NK-92 (cell line): ENCODE results near the gene CREB5.

ENCODE experiments used
- DNase-seq: peaks from one replicate; lab custom pipeline; 2025; ENCODE audit not compliant: unreplicated experiment; lab: John Stamatoyannopoulos, UW

The CREB5 gene

DNA sequence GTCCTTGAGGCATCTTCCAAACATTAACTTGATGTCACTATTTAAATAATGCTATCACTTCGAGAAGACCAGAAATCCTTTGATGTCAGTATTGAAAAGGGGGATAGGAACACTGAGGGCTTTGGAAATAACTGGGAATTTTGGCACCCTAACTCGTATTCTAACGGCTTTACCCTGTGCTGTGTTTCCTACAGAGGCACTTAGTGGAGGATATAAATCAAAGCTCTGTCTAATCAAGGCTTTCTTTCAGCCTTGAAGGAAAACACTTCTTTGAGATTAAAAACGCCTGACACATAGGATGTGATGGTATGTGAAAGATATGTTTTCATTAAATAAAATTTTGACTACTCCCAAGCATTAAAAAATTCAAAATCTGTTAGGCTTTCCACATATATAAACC, 62.3 kb downstream of the CREB5 start:
- DNase-seq: no peak

- DNase-seq: no peak
These were observed 64.7 kb downstream of the CREB5 start for GRCh38 chr7:28477041-28477442.

GRCh38 chr7:28478656-28479055, 66.3 kb downstream of the CREB5 start:
- no peak for DNase-seq

DNA sequence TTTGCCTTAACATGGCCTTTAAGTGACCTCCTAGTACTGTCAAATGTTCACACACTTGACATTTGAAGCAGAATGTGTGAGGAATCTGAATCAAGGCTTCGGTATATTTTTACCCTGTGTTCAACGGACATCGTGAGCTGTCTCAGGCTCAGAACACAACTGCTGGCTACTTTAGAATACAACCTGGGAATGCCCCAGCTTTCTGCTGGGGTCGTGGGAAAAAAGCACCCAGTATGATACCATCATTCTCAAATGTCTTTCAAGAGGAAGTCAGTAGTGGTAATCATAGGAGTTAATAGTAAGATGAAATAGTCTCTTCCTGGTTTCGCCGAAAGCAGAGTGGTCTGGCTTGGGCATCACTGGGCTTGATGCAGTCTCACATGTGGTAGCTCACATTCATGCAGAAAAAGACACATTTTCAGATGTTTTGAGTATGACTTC, 67.2 kb downstream of the CREB5 start:
- DNase-seq: no peak

- DNase-seq: no peak
These were observed 68.3 kb downstream of the CREB5 start for GRCh38 chr7:28480595-28480994.

DNA sequence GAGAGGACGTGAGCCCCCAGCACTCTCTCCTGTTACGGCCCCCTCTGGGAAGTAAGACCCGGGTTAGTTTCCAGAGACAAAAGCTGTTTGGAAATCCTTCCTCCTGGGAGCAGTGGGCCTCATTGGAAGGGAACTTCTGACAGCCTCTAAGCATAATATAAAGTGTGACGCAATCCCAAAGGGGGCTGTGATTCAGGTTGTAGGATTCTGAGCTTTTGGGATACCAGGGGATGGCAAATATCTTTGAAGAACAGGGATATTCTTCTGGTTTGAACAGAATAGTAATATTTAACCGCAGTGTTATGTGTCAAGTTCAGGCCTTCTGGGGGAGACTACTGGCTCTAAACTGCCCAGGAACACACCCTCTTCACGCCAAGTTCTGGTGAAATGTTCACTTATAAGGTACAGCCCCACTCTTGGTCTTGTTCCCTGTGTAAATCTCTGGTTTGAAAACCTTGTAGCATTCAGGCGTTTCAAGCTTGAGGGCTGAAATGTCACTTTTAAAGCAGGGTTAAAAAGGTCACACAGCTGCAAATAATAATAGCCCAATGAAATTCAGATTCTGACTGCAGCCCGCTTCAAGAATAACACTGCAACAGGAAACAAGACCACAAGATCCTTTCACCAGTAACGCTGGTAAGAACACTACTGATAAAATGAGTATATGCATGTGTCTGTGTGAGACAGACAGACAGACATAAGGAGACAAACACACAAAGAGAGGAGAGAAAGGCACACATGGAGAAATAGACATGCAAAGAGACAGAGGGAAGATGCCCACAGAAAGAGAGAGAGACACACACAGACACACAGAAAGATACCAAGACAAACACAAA, 69.0 kb downstream of the CREB5 start:
- no peak for DNase-seq

DNA sequence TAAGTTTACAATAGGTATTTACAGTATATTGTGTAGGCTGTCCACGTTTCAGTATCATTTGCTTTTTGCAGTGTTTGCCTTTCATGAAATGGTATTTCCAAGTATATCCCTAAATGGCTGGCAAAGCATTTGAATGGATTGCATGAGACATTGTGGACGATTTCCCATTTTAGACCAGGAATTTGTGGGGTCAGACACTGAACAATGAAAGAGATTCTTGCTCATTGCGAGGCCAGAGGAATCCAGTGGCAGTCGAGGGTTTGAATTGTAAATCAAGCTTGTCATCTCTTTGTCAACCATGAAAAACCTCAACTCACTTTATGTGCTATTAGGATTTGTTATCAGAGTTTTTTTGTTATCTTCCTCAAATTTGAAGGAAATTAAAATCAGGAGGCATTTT, 70.8 kb downstream of the CREB5 start:
- no peak for DNase-seq

DNA sequence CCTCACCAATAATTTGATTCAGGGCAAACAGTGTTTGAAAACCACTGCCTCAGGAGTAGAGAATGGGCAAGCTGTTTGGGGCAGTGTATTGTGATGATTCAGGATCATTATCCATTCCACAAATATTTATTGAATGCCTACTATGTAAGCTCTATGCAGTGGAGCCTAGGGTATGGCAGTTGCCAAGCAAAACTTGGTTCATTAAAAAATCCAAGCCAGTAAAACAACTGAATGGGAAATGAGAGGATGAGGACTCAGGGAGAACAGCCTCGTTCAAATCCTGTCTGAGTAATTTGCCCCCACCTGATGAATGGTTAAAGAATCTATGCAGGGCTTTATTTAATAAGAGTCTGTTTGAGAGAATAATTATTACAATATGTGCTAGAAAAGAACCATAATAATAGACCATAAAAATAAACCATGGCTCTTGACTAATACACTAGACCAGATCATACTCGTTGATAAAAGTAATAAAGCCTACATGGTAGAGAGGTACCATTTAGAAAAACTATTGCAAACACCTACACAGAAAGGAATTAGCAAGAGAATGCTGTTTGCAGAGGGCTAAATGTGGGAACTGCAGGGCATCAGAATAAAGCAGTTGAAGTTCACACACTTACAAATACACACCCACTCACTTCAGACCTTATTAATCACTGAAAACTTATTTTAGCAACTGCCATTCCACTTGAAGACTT, 71.7 kb downstream of the CREB5 start:
- DNase-seq: no peak

- DNase-seq: no peak
These were observed 72.3 kb downstream of the CREB5 start for GRCh38 chr7:28484606-28484935.

GRCh38 chr7:28487487-28487886, 75.2 kb downstream of the CREB5 start:
- DNase-seq: no peak

DNA sequence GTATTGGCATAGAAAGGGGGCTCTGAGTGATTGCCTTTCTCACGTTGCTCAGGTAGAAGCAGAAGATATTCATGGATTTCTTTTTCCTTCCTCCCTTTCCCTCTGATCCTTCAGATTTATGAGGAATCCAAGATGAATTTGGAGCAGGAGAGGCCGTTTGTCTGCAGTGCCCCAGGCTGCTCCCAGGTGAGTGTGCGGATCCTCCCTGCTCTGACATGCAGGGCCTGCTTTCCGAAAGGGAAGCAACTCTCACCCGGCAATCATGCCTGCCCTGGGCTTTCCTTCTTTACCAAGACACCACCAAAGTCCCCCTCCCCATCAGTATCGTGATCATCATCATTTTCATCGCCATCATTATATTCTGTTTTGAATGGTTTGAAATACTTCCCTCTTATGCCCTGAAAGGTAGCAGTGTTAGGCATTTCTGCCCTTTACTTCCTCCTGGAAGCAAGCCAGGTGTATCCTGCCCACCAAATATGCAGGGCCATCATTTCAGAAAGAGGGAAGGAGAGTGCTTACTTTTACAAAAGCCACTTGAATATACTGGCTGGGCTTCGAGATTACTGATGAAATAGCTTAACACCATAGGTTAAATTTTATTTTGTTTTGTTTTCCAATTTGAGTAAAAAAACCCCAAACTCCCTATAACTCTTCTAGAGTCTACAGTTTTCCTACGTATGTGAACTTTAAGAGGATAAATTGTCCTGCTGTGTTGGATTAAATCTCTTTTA, 75.9 kb downstream of the CREB5 start:
- DNase-seq: no peak

- no peak for DNase-seq
These were observed 78.5 kb downstream of the CREB5 start for GRCh38 chr7:28490831-28491230.

GRCh38 chr7:28493477-28493876, 81.2 kb downstream of the CREB5 start:
- DNase-seq: no peak

GRCh38 chr7:28497009-28497408, 84.7 kb downstream of the CREB5 start:
- no peak for DNase-seq

DNA sequence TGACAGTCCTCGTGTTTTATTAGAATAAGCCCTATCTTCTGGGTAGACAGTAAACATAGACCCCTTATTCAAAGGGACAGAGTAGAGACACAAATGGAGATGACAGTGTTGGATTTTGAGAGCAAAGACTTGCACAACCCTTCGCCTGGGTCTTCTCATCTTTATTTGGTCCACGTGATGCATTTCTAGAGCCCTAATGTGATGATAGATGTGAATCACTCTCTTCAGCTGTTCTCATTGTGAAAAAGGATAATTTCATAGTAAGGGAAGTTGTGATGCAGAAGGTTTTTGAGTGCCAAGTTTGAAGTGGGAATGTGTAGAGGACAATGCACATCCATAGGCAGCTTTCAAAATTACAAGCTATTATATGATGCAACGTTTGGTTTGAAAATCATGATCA, 86.3 kb downstream of the CREB5 start:
- no peak for DNase-seq

DNA sequence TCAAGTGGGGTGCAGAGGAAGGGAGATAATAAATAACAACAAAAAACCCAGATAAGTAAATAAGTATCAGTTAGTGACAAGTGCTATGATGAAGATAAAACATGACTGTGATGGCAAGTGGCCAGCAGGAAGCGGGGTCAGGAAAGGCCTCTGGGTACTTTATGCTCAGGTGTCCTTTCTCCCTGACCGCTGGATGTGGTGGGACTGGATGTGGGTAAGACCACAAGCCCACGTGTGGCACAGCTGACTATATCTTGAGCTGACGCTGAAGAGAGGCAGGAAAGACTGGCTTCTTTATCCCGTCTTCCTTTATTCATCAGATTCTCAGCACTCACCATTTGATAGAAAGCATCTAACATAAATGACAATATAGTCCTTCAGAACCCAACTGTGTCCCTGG, 87.8 kb downstream of the CREB5 start:
- DNase-seq: no peak

DNA sequence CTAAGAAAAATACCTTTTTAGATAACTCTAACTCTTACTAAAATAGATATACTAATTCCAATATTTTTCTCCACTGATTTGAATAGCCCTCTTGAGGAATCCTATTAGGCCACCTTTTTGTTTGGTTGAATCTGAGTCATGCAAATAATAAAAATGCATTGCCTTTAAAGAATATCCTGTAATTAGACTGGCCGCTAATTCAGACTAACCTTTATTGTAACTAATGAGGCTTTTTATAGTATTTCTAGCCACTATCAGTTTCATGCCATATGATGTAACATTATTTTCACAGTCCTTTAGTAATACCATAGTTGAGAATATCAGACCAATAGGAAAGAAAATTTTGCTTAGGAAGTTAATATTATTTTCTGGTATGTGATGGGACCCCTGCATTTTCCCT, 90.1 kb downstream of the CREB5 start:
- no peak for DNase-seq

DNA sequence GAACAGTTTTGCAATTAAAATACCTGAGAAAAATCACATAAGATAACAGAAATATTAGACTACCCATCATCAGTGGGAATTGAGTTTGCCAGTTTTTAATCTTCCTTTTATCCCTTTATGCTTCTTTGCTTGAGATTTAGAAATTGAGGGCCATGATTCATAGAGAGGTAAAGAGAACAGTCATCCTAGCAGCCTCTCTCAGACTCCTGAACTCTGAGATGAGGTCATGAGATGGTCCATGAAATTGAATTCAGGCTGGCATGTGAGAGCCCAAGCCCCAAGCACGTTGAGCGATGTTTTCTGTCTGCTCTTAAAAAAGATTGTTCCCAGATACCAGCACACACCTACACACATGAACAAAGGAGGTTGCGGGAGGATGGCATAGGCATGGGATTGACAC, 91.1 kb downstream of the CREB5 start:
- no peak for DNase-seq

- DNase-seq: no peak
These were observed 92.7 kb downstream of the CREB5 start for GRCh38 chr7:28505014-28505413.

- no peak for DNase-seq
These were observed 93.5 kb downstream of the CREB5 start for GRCh38 chr7:28505867-28506266.

DNA sequence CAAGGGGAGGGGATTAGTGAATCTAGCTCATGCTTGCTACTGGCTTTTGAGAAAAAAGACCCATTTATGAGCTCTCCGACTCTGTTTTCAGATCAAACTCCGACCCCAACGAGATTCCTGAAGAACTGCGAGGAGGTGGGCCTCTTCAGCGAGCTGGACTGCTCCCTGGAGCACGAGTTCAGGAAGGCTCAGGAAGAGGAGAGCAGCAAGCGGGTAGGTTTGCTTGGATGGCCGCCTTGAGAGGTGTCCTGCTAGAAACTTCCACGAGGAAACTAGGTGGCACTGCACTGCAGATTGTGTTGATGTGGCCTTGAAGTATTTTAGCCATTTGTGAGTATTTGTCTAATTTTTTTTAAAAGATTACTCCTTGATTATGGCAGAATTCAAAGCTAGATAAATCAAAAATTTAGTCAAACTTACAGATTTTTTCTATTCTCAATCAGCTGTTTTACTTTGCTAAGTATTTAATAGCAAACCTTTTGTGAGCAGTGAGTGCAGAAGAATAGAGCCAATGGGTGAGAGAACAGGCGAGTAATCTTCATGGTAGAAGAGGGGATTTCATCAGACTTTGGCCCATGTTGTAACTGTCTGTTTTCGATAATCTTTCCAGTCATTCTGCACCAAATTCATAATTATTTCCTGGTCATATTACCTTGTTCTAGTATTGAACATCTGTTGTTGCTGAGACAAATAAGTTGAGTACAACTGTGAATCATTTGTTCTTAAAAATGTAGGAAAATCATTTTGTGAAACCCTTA, 95.4 kb downstream of the CREB5 start:
- no peak for DNase-seq
